H1 (cell line): Measurements from ENCODE around the gene GALNT2.

Source experiments
- ATF3 ChIP-seq: IDR thresholded peaks from 2 replicates; pipeline ENCODE4 v1.6.1; 2011; ENCODE audit warnings: low read depth, mild to moderate bottlenecking, low read length; ENCODE audit not compliant: insufficient read depth
- CTCF ChIP-seq, 3 experiments: IDR thresholded peaks; 1 replicate in 2 of 3; 2 replicates in 1 of 3; pipeline versions ENCODE4 v1.5.1 to v1.6.1; 2011; ENCODE audit warnings: low read length in 3 of 3, mild to moderate bottlenecking in 3 of 3, inconsistent platforms in 2 of 3, low read depth in 1 of 3, moderate library complexity in 1 of 3; ENCODE audit not compliant: insufficient read depth in 1 of 3; ENCODE audit errors: control extremely low read depth in 1 of 3
- EZH2 ChIP-seq: fragments of 200-600 bp; sonication (generic); IDR thresholded peaks from 2 replicates; pipeline ENCODE4 v1.7.1; 2012; ENCODE audit warnings: low read depth, mild to moderate bottlenecking, moderate library complexity, low read length, inconsistent platforms; ENCODE audit not compliant: severe bottlenecking
- JUND ChIP-seq: IDR thresholded peaks from 2 replicates; pipeline ENCODE4 v1.6.1; 2011; ENCODE audit warnings: mild to moderate bottlenecking, improper control_type of control experiment, low read length
- MAX ChIP-seq: IDR thresholded peaks from 2 replicates; pipeline ENCODE4 v1.6.1; 2012; ENCODE audit warnings: inconsistent platforms
- RFX5 ChIP-seq: IDR thresholded peaks from 2 replicates; pipeline ENCODE4 v1.6.1; 2011; ENCODE audit warnings: low read depth, low read length, improper control_type of control experiment, borderline replicate concordance
- SP1 ChIP-seq: IDR thresholded peaks from 2 replicates; pipeline ENCODE4 v1.6.1; 2011; ENCODE audit warnings: low read depth, low read length
- YY1 ChIP-seq: IDR thresholded peaks from 2 replicates; pipeline ENCODE4 v1.6.1; 2011; ENCODE audit warnings: low read depth, mild to moderate bottlenecking, low read length

- TF ChIP-seq CTCF (IDR thresholded peaks at IDR 0.05; ENCODE audit: control extremely low read depth in 1 of 3, insufficient read depth in 1 of 3, low read depth in 1 of 3, low read length in 3 of 3) (no peak), MAX (no peak), SP1 (no peak), JUND (no peak), ATF3 (no peak), RFX5 (no peak), YY1 (no peak), EZH2 (no peak)
Measured at GRCh38 chr1:230160957-230161771, 94.1 kb downstream of the GALNT2 start.
